Measurements from ENCODE around the gene IQSEC3. TPM values are rescaled to one million over a fixed set of nuclear protein-coding genes. Genes with fewer than 3 reads are reported as not detected.
"Not testable (repeated sequence)": the region's sequence is repeated elsewhere in the genome, so short reads cannot be mapped to it uniquely, and the experiment has no call there.

Gene IQSEC3
- total RNA-seq, 2 experiments from 2014 or later, result 2.0 to 2.2 TPM

GRCh38 chr12:45235-45990 lies 21.2 kb upstream of the IQSEC3 start:
- H3K9me3 Mint-ChIP-seq (ENCODE audit: low read depth); H3K4me1 Mint-ChIP-seq; H3K36me3 Mint-ChIP-seq; ATAC-seq; H3K4me3 Mint-ChIP-seq; CTCF ChIA-PET; H3K27ac Mint-ChIP-seq; DNase-seq: not testable (repeated sequence)
- H3K27me3 Mint-ChIP-seq, result peaks cover 34% of the 10 kb centered on the region

GRCh38 chr12:45991-46358 lies 20.6 kb upstream of the IQSEC3 start:
- not testable (repeated sequence) for H3K4me1 Mint-ChIP-seq

GRCh38 chr12:46542-46941 lies 20.0 kb upstream of the IQSEC3 start:
- ATAC-seq; H3K9me3 Mint-ChIP-seq (ENCODE audit: low read depth); H3K36me3 Mint-ChIP-seq; CTCF ChIA-PET; H3K4me3 Mint-ChIP-seq; H3K27ac Mint-ChIP-seq; H3K4me1 Mint-ChIP-seq; DNase-seq: not testable (repeated sequence)
- peaks cover 34% of the 10 kb centered on the region for H3K27me3 Mint-ChIP-seq

More at GRCh38 chr12:45991-46358, 20.6 kb upstream of the IQSEC3 start:
- DNase-seq; H3K36me3 Mint-ChIP-seq; CTCF ChIA-PET; H3K27ac Mint-ChIP-seq; H3K4me3 Mint-ChIP-seq; ATAC-seq; H3K9me3 Mint-ChIP-seq (ENCODE audit: low read depth): not testable (repeated sequence)
- H3K27me3 Mint-ChIP-seq, result peaks cover 34% of the 10 kb centered on the region

- H3K36me3 Mint-ChIP-seq; CTCF ChIA-PET; H3K4me1 Mint-ChIP-seq; ATAC-seq; DNase-seq; H3K9me3 Mint-ChIP-seq (ENCODE audit: low read depth); H3K4me3 Mint-ChIP-seq; H3K27ac Mint-ChIP-seq: not testable (repeated sequence)
- peaks cover 38% of the 10 kb centered on the region for H3K27me3 Mint-ChIP-seq
These were observed 18.8 kb upstream of the IQSEC3 start for GRCh38 chr12:47699-48226.

- H3K4me1 Mint-ChIP-seq; H3K9me3 Mint-ChIP-seq (ENCODE audit: low read depth); H3K4me3 Mint-ChIP-seq; H3K27ac Mint-ChIP-seq; ATAC-seq; H3K36me3 Mint-ChIP-seq; DNase-seq; CTCF ChIA-PET: not testable (repeated sequence)
- peaks cover 44% of the 10 kb centered on the region for H3K27me3 Mint-ChIP-seq
These were observed 17.4 kb upstream of the IQSEC3 start for GRCh38 chr12:49149-49548.

GRCh38 chr12:51087-51486 lies 15.5 kb upstream of the IQSEC3 start:
- DNase-seq; CTCF ChIA-PET; ATAC-seq; H3K4me3 Mint-ChIP-seq; H3K27ac Mint-ChIP-seq; H3K4me1 Mint-ChIP-seq; H3K36me3 Mint-ChIP-seq; H3K9me3 Mint-ChIP-seq (ENCODE audit: low read depth): not testable (repeated sequence)
- H3K27me3 Mint-ChIP-seq, result peaks cover 41% of the 10 kb centered on the region

GRCh38 chr12:51962-52361 lies 14.6 kb upstream of the IQSEC3 start:
- DNase-seq; H3K9me3 Mint-ChIP-seq (ENCODE audit: low read depth); H3K36me3 Mint-ChIP-seq; H3K27ac Mint-ChIP-seq; H3K4me1 Mint-ChIP-seq; ATAC-seq; H3K4me3 Mint-ChIP-seq; CTCF ChIA-PET: not testable (repeated sequence)
- peaks cover 41% of the 10 kb centered on the region for H3K27me3 Mint-ChIP-seq

GRCh38 chr12:52902-53734 lies 13.4 kb upstream of the IQSEC3 start:
- H3K27ac Mint-ChIP-seq; DNase-seq; CTCF ChIA-PET; H3K36me3 Mint-ChIP-seq; H3K4me1 Mint-ChIP-seq; H3K9me3 Mint-ChIP-seq (ENCODE audit: low read depth); ATAC-seq; H3K4me3 Mint-ChIP-seq: not testable (repeated sequence)
- H3K27me3 Mint-ChIP-seq, result peaks cover 46% of the 10 kb centered on the region

- CTCF ChIA-PET, result no interaction called here
- no peak for DNase-seq
- H3K36me3 Mint-ChIP-seq, result no peaks in the 10 kb centered on the region
- H3K9me3 Mint-ChIP-seq (ENCODE audit: low read depth), result peaks cover 3% of the 10 kb centered on the region
- no peaks in the 10 kb centered on the region for H3K4me1 Mint-ChIP-seq
- peaks cover 49% of the 10 kb centered on the region for H3K27me3 Mint-ChIP-seq
- H3K4me3 Mint-ChIP-seq, result no peak overlapping the region
- no peak overlapping the region for H3K27ac Mint-ChIP-seq
- ATAC-seq, result no peak
These were observed 12.5 kb upstream of the IQSEC3 start for GRCh38 chr12:53735-54730.

GRCh38 chr12:54750-55535 lies 11.6 kb upstream of the IQSEC3 start:
- no peak for ATAC-seq
- Mint-ChIP-seq H3K9me3 (ENCODE audit: low read depth) (peaks cover 3% of the 10 kb centered on the region), H3K4me1 (no peaks in the 10 kb centered on the region), H3K36me3 (no peaks in the 10 kb centered on the region), H3K27me3 (peaks cover 53% of the 10 kb centered on the region), H3K27ac (no peak overlapping the region), H3K4me3 (no peak overlapping the region)
- peak; percentile 42 for DNase-seq
- CTCF ChIA-PET, result no interaction called here

GRCh38 chr12:56683-57346 lies 9.8 kb upstream of the IQSEC3 start:
- peaks cover 3% of the 10 kb centered on the region for H3K9me3 Mint-ChIP-seq (ENCODE audit: low read depth)
- CTCF ChIA-PET, result no interaction called here
- ATAC-seq, result no peak
- peaks cover 66% of the 10 kb centered on the region for H3K27me3 Mint-ChIP-seq
- no peak overlapping the region for H3K4me3 Mint-ChIP-seq
- no peak for DNase-seq
- H3K4me1 Mint-ChIP-seq, result no peaks in the 10 kb centered on the region
- no peak overlapping the region for H3K27ac Mint-ChIP-seq
- H3K36me3 Mint-ChIP-seq, result no peaks in the 10 kb centered on the region

- H3K27me3 Mint-ChIP-seq, result peaks cover 62% of the 10 kb centered on the region
- peaks cover 3% of the 10 kb centered on the region for H3K9me3 Mint-ChIP-seq (ENCODE audit: low read depth)
- H3K4me3 Mint-ChIP-seq, result no peak overlapping the region
- DNase-seq, result no peak
- H3K36me3 Mint-ChIP-seq, result no peaks in the 10 kb centered on the region
- ATAC-seq, result no peak
- CTCF ChIA-PET, result no interaction called here
- H3K4me1 Mint-ChIP-seq, result no peaks in the 10 kb centered on the region
- H3K27ac Mint-ChIP-seq, result no peak overlapping the region
These were observed 9.0 kb upstream of the IQSEC3 start for GRCh38 chr12:57539-57938.

Data from activated CD8-positive, alpha-beta memory T cell treated with anti-CD3 and anti-CD28 coated beads, Interleukin-2, amount 10 ng/mL, durations not matched to agents 7 days and 5 days (primary cell).